A549 (cell line): ENCODE results near the gene C12orf43.

Experiments used
- CEBPB ChIP-seq, 2 experiments: fragments of >200 bp in 1 of 2; sonication (Bioruptor Twin) in 1 of 2; formaldehyde crosslinking in 1 of 2; IDR thresholded peaks; 2 replicates each; pipeline ENCODE4 v1.6.1; 2012 to 2016
- CHD4 ChIP-seq: fragments of 200-600 bp; sonication (generic); IDR thresholded peaks from 2 replicates; pipeline ENCODE4 v1.6.1; 2016; ENCODE audit warnings: antibody characterized with exemption, mild to moderate bottlenecking, borderline replicate concordance
- HDAC2 ChIP-seq: fragments of 200-600 bp; sonication (generic); IDR thresholded peaks from 2 replicates; pipeline ENCODE4 v1.6.1; 2016
- JUN ChIP-seq, 2 experiments: fragments of >200 bp; sonication (Bioruptor Twin); formaldehyde crosslinking; IDR thresholded peaks; 2 replicates in 1 of 2; 3 replicates in 1 of 2; pipeline ENCODE4 v1.6.1; 2016 to 2017
- JUNB ChIP-seq: fragments of >200 bp; sonication (Bioruptor Twin); formaldehyde crosslinking; IDR thresholded peaks from 2 replicates; pipeline ENCODE4 v1.6.1; 2016
- KDM5A ChIP-seq: fragments of 200-600 bp; sonication (generic); IDR thresholded peaks from 2 replicates; pipeline ENCODE4 v1.6.1; 2016; ENCODE audit warnings: antibody characterized with exemption, mild to moderate bottlenecking
- MAFK ChIP-seq: fragments of 450-650 bp; IDR thresholded peaks from 2 replicates; pipeline ENCODE4 v1.6.1; 2014; ENCODE audit not compliant: partially characterized antibody
- PHF8 ChIP-seq: fragments of 200-600 bp; sonication (generic); IDR thresholded peaks from 2 replicates; pipeline ENCODE4 v1.6.1; 2016; ENCODE audit warnings: low read depth, mild to moderate bottlenecking, antibody characterized with exemption, moderate library complexity, borderline replicate concordance
- POLR2A ChIP-seq: IDR thresholded peaks from 2 replicates; pipeline ENCODE4 v1.6.1; 2012; ENCODE audit warnings: mild to moderate bottlenecking, low read length
- ZFP36 ChIP-seq: fragments of 450-650 bp; IDR thresholded peaks from 2 replicates; pipeline ENCODE4 v1.6.1; 2014; ENCODE audit warnings: borderline replicate concordance; ENCODE audit not compliant: partially characterized antibody
- TF ChIP-seq, protein P1 (sequence below): fragments of >200 bp; sonication (Bioruptor Twin); formaldehyde crosslinking; IDR thresholded peaks from 3 replicates; pipeline ENCODE4 v1.5.1; 2016

DNA sequence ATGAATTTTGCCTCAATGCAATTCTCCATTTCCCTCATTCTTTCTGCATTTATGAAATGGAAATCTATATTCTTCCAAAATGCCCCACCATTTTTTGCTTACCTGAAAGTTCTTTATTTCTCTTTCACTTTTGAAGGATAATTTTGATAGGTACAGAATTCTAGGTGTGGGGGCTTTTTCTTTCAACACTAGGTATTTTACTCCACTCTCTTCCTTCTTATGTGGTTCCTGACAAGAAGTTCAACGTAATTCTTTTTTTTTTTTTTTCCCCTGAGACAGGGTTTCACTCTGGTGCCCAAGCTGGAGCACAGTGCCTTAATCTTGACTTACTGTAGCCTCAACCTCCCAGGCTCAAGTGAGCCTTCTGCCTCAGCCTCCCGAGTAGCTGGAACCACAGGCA lies 49.1 kb upstream of the C12orf43 start:
- TF ChIP-seq MAFK (no peak), PHF8 (no peak), ZFP36 (no peak), KDM5A (no peak), JUN (IDR thresholded peaks at IDR 0.05) (no peak), CHD4 (no peak), CEBPB (IDR thresholded peaks at IDR 0.05) (no peak), HDAC2 (no peak), POLR2A (no peak), JUNB (no peak)
- TF ChIP-seq, protein P1, sequence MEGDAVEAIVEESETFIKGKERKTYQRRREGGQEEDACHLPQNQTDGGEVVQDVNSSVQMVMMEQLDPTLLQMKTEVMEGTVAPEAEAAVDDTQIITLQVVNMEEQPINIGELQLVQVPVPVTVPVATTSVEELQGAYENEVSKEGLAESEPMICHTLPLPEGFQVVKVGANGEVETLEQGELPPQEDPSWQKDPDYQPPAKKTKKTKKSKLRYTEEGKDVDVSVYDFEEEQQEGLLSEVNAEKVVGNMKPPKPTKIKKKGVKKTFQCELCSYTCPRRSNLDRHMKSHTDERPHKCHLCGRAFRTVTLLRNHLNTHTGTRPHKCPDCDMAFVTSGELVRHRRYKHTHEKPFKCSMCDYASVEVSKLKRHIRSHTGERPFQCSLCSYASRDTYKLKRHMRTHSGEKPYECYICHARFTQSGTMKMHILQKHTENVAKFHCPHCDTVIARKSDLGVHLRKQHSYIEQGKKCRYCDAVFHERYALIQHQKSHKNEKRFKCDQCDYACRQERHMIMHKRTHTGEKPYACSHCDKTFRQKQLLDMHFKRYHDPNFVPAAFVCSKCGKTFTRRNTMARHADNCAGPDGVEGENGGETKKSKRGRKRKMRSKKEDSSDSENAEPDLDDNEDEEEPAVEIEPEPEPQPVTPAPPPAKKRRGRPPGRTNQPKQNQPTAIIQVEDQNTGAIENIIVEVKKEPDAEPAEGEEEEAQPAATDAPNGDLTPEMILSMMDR = no peak
